Memory B cell (primary cell): ENCODE results near the gene MX2.

Experiments used
- ATAC-seq: fragments of 150-1000 bp; cut with Tn5 transposase; 2 replicates; pipeline ENCODE4 v1.10.0; 2021; ENCODE audit warnings: low read depth, mild to moderate bottlenecking, moderate library complexity
- DNase-seq, 2 donors: peaks; one replicate each; pipeline ENCODE4 v3.0.0; 2022; ENCODE audit warnings: low spot score in 2 of 2
- H3K27ac Mint-ChIP-seq: one replicate; pipeline ENCODE4 v1.8.0; 2022; ENCODE audit warnings: mild to moderate bottlenecking, moderate library complexity, mixed read lengths
- H3K27me3 Mint-ChIP-seq: one replicate; pipeline ENCODE4 v1.8.0; 2022; ENCODE audit warnings: mixed read lengths
- H3K36me3 Mint-ChIP-seq: one replicate; pipeline ENCODE4 v1.8.0; 2022; ENCODE audit warnings: mild to moderate bottlenecking, mixed read lengths
- H3K4me1 Mint-ChIP-seq: one replicate; pipeline ENCODE4 v1.8.0; 2022; ENCODE audit warnings: mixed read lengths
- H3K4me3 Mint-ChIP-seq: one replicate; pipeline ENCODE4 v1.8.0; 2022; ENCODE audit warnings: mild to moderate bottlenecking, moderate library complexity, mixed read lengths
- H3K9me3 Mint-ChIP-seq: one replicate; pipeline ENCODE4 v1.8.0; 2022; ENCODE audit warnings: mixed read lengths

Gene MX2

DNA sequence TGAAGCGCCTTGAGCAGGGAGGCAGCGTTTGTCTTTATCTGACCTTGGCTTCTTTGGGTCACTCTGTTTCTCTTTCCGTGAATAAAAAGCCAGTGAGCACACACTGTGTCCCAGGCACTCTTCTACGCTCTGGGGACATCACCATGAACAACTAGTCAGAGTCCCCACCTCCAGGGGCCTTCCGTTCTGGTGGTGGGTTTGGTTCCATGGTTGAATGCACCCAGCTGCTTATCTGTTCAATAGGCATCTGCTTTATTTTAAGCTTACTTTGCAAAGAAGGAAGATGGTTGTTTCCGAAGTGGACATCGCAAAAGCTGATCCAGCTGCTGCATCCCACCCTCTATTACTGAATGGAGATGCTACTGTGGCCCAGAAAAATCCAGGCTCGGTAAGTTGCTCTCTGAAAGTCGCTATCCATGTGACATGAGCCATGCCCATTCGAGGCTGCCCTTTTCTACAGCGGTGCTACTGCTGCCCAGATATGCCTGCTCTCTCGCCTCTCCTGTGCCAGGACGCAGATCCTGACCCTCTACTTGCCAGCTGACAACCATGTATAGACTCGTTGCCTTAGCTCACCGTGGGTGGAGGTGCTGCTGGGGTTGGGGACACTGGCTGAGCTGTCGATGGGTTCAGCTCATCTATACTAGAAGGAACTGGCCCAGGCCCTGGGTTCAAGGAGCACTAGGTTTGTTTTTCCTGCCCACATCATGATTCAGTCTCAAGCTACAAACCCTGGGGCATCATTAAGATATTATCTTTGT lies 70.1 kb downstream of the MX2 start:
- Mint-ChIP-seq H3K36me3 (peaks cover 52% of the 10 kb centered on the region), H3K4me3 (peak overlapping the region; percentile 59), H3K9me3 (peaks cover 11% of the 10 kb centered on the region), H3K27ac (peak overlapping the region; percentile 68), H3K4me1 (peaks cover 22% of the 10 kb centered on the region), H3K27me3 (no peaks in the 10 kb centered on the region)
- peak; percentile 100 for ATAC-seq
- DNase-seq, result peak; percentile 33 to 55

DNA sequence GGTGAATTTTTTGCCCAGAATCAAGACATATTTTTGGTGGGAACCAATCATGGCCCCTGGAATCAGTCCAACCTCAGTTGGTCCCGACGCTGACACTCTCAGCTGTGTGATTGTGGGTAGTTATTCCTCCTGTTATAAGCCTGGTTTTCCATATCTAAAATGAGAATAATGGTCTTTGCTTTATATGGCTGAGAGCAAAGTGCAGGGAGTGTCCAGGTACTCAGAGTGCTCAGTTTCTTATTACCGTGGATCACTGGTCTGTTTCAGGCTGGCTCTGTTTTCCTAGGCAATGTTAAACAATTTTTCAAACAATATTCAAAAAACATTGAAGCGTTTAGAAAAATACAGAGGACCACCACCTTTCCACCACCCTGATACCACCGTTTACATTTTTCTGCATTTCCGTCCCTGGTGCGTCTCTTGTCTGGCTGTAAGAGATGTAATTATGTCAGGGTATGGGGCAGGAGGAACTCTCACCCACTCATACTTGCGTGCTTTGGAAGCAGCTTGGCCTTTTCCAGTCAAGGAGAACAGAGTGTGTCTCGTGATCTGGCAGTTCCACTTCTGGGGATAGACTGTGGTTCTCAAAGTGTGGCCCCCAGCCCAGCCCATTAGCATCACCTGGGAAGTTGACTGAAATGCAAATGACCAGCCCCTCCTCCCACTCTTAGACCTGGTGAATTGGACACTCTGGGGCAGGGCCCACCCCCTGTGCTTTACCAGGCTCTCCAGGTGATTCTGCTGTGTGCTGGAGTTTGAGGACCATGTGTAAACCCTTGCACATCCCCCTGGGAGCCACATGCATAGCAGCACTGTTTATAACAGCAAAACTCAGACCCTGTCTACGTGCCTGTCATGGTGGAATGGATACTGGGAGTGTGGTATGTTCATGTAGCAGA lies 71.0 kb downstream of the MX2 start:
- Mint-ChIP-seq H3K4me1 (peaks cover 20% of the 10 kb centered on the region), H3K4me3 (no peak overlapping the region), H3K9me3 (peaks cover 11% of the 10 kb centered on the region), H3K27ac (no peak overlapping the region), H3K27me3 (no peaks in the 10 kb centered on the region), H3K36me3 (peaks cover 55% of the 10 kb centered on the region)
- ATAC-seq, result no peak
- no peak for DNase-seq

DNA sequence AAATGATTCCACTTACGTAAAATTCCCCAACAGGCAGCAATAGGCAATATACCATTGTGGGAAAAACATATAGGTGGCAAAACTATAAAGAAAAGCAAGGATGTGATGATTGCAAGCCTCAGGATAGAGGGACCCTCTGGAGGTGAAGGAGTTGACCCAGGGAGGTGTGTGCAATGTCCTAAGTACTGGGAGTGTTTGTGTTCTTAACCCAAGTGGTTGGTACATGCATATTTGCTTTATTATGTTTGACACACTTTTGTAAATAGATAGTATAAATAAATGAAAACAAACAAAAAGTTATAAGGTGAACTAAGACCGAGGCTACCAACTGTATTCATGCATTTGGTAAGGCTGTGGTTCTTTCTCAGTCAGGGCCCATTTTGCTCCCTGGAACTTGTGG lies 71.7 kb downstream of the MX2 start:
- Mint-ChIP-seq H3K4me1 (peaks cover 17% of the 10 kb centered on the region), H3K27ac (no peak overlapping the region)

DNA sequence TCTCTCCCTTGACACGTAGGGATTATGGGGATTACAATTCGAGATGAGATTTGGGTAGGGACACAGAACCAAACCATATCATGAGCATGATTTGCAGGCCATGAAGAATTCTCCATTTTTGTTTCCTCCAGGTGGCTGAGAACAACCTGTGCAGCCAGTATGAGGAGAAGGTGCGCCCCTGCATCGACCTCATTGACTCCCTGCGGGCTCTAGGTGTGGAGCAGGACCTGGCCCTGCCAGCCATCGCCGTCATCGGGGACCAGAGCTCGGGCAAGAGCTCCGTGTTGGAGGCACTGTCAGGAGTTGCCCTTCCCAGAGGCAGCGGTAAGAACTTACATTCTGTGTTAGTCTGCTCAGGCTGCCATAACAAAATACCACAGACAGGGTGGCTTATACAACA lies 73.9 kb downstream of the MX2 start:
- no peak overlapping the region for H3K27ac Mint-ChIP-seq
- H3K36me3 Mint-ChIP-seq, result peaks cover 54% of the 10 kb centered on the region
- ATAC-seq (no peak), DNase-seq (no peak)
- H3K4me1 Mint-ChIP-seq, result peaks cover 9% of the 10 kb centered on the region
- H3K27me3 Mint-ChIP-seq, result no peaks in the 10 kb centered on the region
- H3K9me3 Mint-ChIP-seq, result peaks cover 11% of the 10 kb centered on the region
- H3K4me3 Mint-ChIP-seq, result no peak overlapping the region

More for the DNA sequence above, 71.7 kb downstream of the MX2 start:
- Mint-ChIP-seq H3K9me3 (peaks cover 11% of the 10 kb centered on the region), H3K27me3 (no peaks in the 10 kb centered on the region), H3K4me3 (no peak overlapping the region), H3K36me3 (peaks cover 55% of the 10 kb centered on the region)
- DNase-seq (no peak), ATAC-seq (no peak)

DNA sequence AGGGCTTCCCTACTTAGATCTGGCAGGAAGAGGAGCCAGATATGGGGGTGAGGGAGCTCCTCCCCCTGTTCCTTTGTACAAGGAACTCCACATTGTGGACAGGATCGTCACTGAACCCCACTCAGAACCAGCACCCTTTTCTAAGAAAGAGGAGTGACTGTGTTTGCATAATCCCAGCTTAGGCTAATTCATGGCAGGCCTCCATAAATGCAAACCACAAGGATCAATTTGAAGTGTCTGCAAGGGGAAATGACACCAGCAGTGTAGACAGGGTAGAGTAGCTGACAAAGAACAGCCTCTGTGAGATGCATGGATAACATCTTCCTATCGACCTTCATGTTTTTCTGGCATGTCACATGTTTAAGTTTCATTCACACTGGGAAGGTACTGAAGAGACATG lies 75.9 kb downstream of the MX2 start:
- H3K9me3 Mint-ChIP-seq, result peaks cover 11% of the 10 kb centered on the region
- H3K27me3 Mint-ChIP-seq, result no peaks in the 10 kb centered on the region
- H3K4me1 Mint-ChIP-seq, result peaks cover 2% of the 10 kb centered on the region
- H3K27ac Mint-ChIP-seq, result no peak overlapping the region
- DNase-seq (no peak), ATAC-seq (no peak)
- no peak overlapping the region for H3K4me3 Mint-ChIP-seq
- peaks cover 59% of the 10 kb centered on the region for H3K36me3 Mint-ChIP-seq

DNA sequence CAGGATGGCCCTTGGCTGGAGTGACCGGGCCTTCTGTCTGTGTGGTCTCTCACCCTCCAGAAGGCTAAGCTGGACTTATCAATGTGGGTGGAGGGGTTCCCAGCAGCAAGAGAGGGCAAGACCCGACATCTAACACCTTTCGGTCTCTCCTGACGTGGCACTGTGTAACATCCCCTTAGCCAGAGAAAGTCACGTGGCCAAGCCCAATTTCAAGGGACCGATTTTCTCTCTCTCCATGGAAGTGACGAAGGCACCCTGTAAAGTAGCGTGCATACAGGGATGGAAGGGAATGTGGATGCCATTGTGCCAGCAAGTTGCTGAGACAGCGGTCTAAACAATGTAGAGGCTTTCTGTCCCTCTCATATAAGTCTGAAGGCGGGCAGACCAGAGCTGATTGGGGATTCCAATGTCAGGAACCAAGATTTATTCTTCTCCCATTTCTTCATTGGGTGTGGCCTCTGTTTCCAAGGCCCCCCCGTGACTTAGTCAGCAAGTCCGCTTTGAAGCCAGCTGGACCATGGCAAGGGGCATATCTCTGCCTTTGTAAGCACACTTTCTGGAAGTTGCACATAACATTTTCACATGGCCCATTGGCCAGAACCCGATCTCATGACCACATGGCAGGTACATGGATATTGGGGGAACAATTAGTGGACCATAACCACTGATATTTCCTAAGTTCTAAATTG lies 76.7 kb downstream of the MX2 start:
- ATAC-seq (no peak), DNase-seq (no peak)
- Mint-ChIP-seq H3K27ac (no peak overlapping the region), H3K36me3 (peaks cover 57% of the 10 kb centered on the region), H3K4me1 (peaks cover 2% of the 10 kb centered on the region), H3K9me3 (peaks cover 8% of the 10 kb centered on the region), H3K27me3 (no peaks in the 10 kb centered on the region), H3K4me3 (no peak overlapping the region)

DNA sequence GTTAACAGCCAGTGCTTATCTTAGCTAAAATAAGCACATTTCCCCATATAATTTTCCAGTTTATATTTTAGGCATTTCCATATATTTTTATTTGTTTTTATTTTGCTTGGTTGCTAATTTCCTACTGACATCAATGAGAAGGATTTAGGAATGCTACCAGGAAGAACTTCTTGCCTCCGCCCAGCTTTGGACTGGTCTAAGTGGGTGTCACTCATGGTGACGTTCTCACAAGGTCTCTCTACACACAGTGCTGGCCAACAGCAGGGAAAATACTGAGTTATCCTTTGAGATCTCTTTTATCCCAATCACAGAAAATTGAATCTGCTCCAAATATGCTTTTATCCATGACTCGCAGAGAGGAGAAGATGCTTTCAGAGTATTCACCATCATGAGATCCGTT lies 77.4 kb downstream of the MX2 start:
- Mint-ChIP-seq H3K9me3 (peaks cover 8% of the 10 kb centered on the region), H3K4me3 (no peak overlapping the region), H3K27ac (no peak overlapping the region), H3K27me3 (no peaks in the 10 kb centered on the region), H3K4me1 (peaks cover 2% of the 10 kb centered on the region), H3K36me3 (peaks cover 56% of the 10 kb centered on the region)
- DNase-seq (no peak), ATAC-seq (no peak)

DNA sequence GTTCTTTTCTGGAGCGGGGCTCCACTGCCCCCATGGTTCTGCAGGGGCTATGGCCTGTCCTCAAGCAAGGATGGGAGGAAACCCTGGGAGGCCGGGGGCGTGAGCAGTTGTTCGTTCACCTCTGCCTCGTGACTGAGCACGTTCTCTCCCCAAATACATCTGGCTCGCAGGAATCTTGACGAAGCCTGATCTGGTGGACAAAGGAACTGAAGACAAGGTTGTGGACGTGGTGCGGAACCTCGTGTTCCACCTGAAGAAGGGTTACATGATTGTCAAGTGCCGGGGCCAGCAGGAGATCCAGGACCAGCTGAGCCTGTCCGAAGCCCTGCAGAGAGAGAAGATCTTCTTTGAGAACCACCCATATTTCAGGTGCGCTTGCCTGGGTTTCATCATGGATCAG lies 79.7 kb downstream of the MX2 start:
- no peak overlapping the region for H3K27ac Mint-ChIP-seq
- DNase-seq (no peak), ATAC-seq (no peak)
- peaks cover 2% of the 10 kb centered on the region for H3K4me1 Mint-ChIP-seq
- H3K4me3 Mint-ChIP-seq, result no peak overlapping the region
- peaks cover 51% of the 10 kb centered on the region for H3K36me3 Mint-ChIP-seq
- no peaks in the 10 kb centered on the region for H3K27me3 Mint-ChIP-seq
- no peaks in the 10 kb centered on the region for H3K9me3 Mint-ChIP-seq

DNA sequence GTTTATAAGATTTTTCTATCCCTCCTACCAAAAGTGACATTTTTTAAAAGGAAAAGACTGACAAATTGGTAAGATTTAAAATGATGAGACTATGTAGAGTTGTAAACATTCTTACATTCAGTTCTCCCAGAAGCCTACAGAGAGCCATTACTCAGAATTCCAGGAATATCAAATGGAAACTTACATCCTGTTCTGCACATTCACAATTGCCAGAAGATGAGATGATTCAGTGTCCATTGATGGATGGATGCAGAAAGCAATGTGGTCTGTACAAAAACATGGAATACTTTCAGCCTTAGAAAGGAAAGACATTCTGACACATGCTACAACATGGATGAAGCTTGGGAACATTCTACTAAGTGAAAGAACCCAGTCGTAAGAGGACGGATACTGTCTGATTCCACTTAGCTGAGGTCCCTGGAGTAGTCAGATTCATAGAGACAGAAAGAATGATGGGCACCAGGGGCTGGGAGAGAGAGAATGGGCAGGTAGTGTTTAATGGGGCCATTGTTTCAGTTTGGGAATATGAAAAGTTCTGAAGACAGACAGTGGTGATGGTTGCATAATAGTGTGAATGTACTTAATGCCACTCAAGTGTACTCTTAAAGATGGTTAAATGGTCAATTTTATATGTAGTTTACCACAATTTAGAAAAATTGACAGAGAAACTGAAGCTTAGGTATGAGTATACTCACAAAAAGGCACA lies 80.8 kb downstream of the MX2 start:
- no peak overlapping the region for H3K27ac Mint-ChIP-seq
- ATAC-seq (no peak), DNase-seq (no peak)
- H3K36me3 Mint-ChIP-seq, result peaks cover 53% of the 10 kb centered on the region
- no peak overlapping the region for H3K4me3 Mint-ChIP-seq
- peaks cover 2% of the 10 kb centered on the region for H3K4me1 Mint-ChIP-seq
- no peaks in the 10 kb centered on the region for H3K9me3 Mint-ChIP-seq
- no peaks in the 10 kb centered on the region for H3K27me3 Mint-ChIP-seq

DNA sequence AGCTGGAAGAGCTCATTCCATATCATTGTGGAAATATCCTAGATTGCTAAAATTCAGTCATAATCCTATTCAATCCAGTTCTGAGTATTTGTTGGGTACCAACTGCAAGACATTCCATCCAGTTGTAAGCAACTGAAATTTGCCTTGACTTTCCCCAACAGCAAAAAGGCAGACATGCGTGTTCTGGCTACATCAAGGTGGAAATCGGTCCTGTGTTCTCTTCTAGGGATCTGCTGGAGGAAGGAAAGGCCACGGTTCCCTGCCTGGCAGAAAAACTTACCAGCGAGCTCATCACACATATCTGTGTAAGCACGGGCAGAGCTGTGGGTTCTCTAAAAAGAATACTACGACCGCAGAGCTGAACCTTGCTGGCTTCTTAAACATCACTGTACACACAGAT lies 81.7 kb downstream of the MX2 start:
- ATAC-seq, result no peak
- no peak for DNase-seq
- no peaks in the 10 kb centered on the region for H3K9me3 Mint-ChIP-seq
- no peaks in the 10 kb centered on the region for H3K27me3 Mint-ChIP-seq
- H3K36me3 Mint-ChIP-seq, result peaks cover 52% of the 10 kb centered on the region
- H3K4me1 Mint-ChIP-seq, result no peaks in the 10 kb centered on the region
- no peak overlapping the region for H3K27ac Mint-ChIP-seq
- no peak overlapping the region for H3K4me3 Mint-ChIP-seq

DNA sequence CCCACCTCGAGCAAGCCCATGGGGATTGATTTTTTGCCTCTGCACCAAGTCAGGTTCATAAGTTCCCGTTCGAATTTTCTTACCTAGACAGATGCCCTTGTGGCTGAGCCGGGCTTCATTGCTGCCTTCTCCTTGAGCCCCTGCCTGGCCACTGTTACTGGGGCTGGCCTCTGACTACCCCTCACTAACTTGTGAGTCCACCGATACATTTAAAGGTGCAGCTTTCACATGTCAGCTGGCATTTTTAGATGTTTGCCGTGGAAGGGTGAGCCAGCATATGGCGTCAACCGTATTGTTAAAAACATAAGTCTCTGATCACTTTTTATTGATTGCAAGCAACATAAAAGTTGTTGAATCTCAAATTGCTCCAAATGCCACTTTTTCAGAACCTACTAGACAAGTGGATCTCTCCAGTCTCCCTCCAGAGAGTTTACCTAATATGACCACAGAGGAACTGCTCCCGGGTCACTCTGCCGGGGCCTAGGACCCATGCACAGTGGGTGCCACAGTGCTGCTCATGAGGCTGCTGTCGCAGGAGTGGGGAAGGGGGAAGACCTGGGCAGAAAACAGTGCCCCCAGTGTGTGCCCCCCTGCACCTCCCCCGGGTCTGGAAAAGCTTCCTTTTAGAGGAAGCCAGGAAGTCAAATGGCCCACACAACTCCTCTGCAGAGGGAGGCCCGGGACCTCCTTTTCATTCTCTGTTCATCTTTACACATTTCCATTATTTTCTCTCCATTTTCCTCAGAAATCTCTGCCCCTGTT lies 83.1 kb downstream of the MX2 start:
- no peak for DNase-seq
- Mint-ChIP-seq H3K27me3 (no peaks in the 10 kb centered on the region), H3K4me1 (no peaks in the 10 kb centered on the region), H3K27ac (no peak overlapping the region), H3K4me3 (no peak overlapping the region), H3K36me3 (peaks cover 61% of the 10 kb centered on the region), H3K9me3 (no peaks in the 10 kb centered on the region)
- ATAC-seq, result no peak

DNA sequence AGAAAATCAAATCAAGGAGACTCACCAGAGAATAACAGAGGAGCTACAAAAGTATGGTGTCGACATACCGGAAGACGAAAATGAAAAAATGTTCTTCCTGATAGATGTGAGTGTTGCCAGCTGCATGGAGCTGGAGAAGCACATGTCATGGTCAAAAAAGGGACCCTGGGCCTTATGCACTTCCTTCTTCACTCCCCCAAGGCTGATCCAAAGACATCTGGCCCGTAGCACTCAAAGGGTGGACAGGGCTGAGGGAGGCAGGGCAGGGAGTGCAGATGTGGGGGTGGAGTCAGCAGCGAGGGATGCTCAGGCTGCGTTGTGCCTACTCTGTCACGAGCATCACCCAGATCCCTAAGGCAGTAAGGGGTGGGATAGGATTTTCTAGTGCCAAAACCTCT lies 83.6 kb downstream of the MX2 start:
- H3K4me3 Mint-ChIP-seq, result no peak overlapping the region
- no peak overlapping the region for H3K27ac Mint-ChIP-seq

DNA sequence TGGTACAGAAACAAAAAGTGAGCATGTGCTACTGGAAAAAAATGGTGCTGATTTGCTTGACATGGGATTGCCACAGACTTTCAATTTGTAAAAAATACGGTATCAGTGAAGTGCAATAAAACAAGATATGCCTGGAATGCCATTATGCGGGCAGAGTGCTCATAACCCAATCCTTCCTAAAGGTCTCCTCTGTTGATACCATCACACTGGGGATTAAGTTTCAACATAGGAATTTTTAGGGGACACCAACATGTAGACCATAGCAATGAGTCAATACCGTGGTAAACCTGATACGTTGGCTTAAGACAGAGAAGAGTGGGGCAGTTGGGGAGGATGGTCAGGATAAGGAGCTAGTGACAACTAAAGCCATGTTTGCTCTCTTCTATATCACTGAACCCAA lies 84.8 kb downstream of the MX2 start:
- no peaks in the 10 kb centered on the region for H3K9me3 Mint-ChIP-seq
- ATAC-seq (no peak), DNase-seq (no peak)
- no peak overlapping the region for H3K4me3 Mint-ChIP-seq
- no peaks in the 10 kb centered on the region for H3K27me3 Mint-ChIP-seq
- peak overlapping the region; percentile 69 for H3K27ac Mint-ChIP-seq
- H3K36me3 Mint-ChIP-seq, result peaks cover 63% of the 10 kb centered on the region
- H3K4me1 Mint-ChIP-seq, result no peaks in the 10 kb centered on the region

More for the DNA sequence above, 83.6 kb downstream of the MX2 start:
- Mint-ChIP-seq H3K4me1 (no peaks in the 10 kb centered on the region), H3K27me3 (no peaks in the 10 kb centered on the region), H3K36me3 (peaks cover 65% of the 10 kb centered on the region), H3K9me3 (no peaks in the 10 kb centered on the region)
- DNase-seq, result no peak
- ATAC-seq, result no peak
